Karpas-422 (cell line): ENCODE results near the gene COL12A1. TPM values are rescaled to one million over a fixed set of nuclear protein-coding genes. Genes with fewer than 3 reads are reported as not detected.

ENCODE experiments used
- DNase-seq: peaks from one replicate; pipeline ENCODE4 v3.0.0-alpha.2; 2015
- H2AFZ ChIP-seq: fragments of 200-600 bp; sonication (generic); 2 replicates; pipeline ENCODE4 v1.6.1; 2014; ENCODE audit warnings: antibody characterized with exemption, low read length, mixed read lengths
- H3K27ac ChIP-seq: fragments of 200-600 bp; sonication (generic); 2 replicates; pipeline ENCODE4 v1.5.1; 2014; ENCODE audit warnings: mild to moderate bottlenecking, low read length, moderate library complexity
- H3K27me3 ChIP-seq: fragments of 200-600 bp; sonication (generic); 2 replicates; pipeline ENCODE4 v1.6.1; 2014; ENCODE audit warnings: low read length, mixed read lengths
- H3K36me3 ChIP-seq: fragments of 200-600 bp; sonication (generic); 2 replicates; pipeline ENCODE4 v1.6.1; 2014; ENCODE audit warnings: low read length, mixed read lengths; ENCODE audit not compliant: insufficient read depth
- H3K4me1 ChIP-seq: fragments of 200-600 bp; sonication (generic); 2 replicates; pipeline ENCODE4 v1.6.1; 2014; ENCODE audit warnings: mild to moderate bottlenecking, low read length, mixed read lengths
- H3K4me2 ChIP-seq: fragments of 200-600 bp; sonication (generic); 2 replicates; pipeline ENCODE4 v1.6.1; 2014; ENCODE audit warnings: low read length, low read depth, mild to moderate bottlenecking; ENCODE audit not compliant: poor library complexity, severe bottlenecking
- H3K4me3 ChIP-seq: fragments of 200-600 bp; sonication (generic); 2 replicates; pipeline ENCODE4 v1.5.1; 2014; ENCODE audit warnings: mild to moderate bottlenecking, antibody characterized with exemption, low read length, mixed read lengths
- H3K79me2 ChIP-seq: fragments of 200-600 bp; sonication (generic); 2 replicates; pipeline ENCODE4 v1.6.1; 2014; ENCODE audit warnings: mild to moderate bottlenecking, low read length, mixed read lengths
- H3K9ac ChIP-seq: fragments of 200-600 bp; sonication (generic); 2 replicates; pipeline ENCODE4 v1.6.0; 2014; ENCODE audit warnings: low read length
- H3K9me2 ChIP-seq: fragments of 200-600 bp; sonication (generic), shearing (Covaris generic); replicated peaks from 2 replicates; pipeline ENCODE4 v1.6.0; 2014; ENCODE audit warnings: mild to moderate bottlenecking, low read length, moderate library complexity; ENCODE audit not compliant: insufficient read depth
- H3K9me3 ChIP-seq: fragments of 300-700, 200-600 bp; sonication (generic); 2 replicates; pipeline ENCODE4 v1.6.1; 2014; ENCODE audit warnings: low read length, mixed read lengths
- H4K20me1 ChIP-seq: fragments of 200-600 bp; sonication (generic); 2 replicates; pipeline ENCODE4 v1.6.1; 2014; ENCODE audit warnings: mild to moderate bottlenecking, antibody characterized with exemption, low read length, low read depth; ENCODE audit not compliant: insufficient read depth
- total RNA-seq: library from RNA; depleted of rRNA; stranded (reverse); fragments of >200 nt; shearing (Covaris generic); gene quantifications from 2 replicates; pipeline ENCODE4 v1.2.3, GENCODE V29; 2014; ENCODE audit warnings: low replicate concordance

Gene COL12A1
- total RNA-seq, 1 experiment from 2014 or later = not detected

DNA sequence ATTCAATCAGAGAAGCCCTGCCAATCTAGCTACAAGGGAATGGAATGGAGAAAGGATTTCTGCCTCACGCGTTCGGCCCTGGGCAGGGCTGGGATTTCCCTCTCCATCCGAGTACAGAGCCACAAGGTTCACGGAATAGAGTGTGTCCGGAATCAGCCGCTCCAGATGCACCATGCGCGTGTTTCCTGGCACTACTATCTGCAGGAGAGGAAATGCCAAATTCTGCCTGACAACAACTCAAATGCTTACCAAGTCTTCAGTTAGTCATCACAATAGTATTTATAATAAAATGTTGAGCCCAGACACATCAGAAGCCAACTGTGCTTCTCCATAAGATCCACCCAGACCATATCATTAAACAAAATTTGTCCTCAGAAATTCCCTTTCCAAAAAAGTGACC lies 75.1 kb downstream of the COL12A1 start:
- Histone ChIP-seq H3K4me3 (no peak overlapping the region), H4K20me1 (no peaks in the 10 kb centered on the region; the same call in 1 of the 2 replicates), H3K9ac (no peak overlapping the region), H3K79me2 (no peaks in the 10 kb centered on the region), H3K36me3 (no peaks in the 10 kb centered on the region), H3K9me2 (no peaks in the 10 kb centered on the region), H3K27ac (no peak overlapping the region), H3K4me2 (no peak overlapping the region), H3K27me3 (no peaks in the 10 kb centered on the region), H2AFZ (no peak overlapping the region), H3K4me1 (no peaks in the 10 kb centered on the region), H3K9me3 (no peaks in the 10 kb centered on the region)
- DNase-seq = no peak

DNA sequence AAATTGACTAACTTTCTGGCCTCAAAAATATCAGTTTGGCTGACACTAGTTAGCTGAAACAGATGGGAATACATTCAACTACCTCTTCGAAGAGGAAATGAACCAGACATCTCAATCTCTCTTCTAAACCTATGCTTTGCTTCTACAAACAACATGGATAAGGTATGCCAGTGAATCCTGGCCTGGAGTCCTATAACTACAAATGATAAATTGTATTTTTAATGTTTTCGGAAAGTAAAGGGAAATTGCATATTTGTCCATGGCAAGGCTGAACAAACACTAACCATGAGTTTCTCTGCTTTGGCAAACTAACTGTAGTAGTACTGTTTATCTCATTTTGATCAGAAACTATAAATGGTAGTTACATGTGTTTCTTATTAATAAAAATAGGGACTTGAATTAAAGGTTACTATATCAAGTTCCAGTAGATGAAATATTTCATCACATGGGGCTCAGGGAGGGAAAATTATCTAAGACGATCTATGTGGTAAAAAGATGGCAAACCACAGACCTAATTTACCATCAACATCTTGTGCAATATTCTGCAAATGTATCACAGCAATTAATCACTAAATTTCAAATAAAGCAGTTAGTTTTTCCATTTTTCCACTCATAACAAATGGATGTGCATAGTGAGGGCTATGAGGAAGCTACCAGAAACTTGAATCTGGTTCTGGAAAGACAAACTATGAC lies 76.8 kb downstream of the COL12A1 start:
- no peaks in the 10 kb centered on the region for H3K36me3 ChIP-seq
- H3K9me2 ChIP-seq = no peaks in the 10 kb centered on the region
- H3K27ac ChIP-seq = no peak overlapping the region
- H4K20me1 ChIP-seq = no peaks in the 10 kb centered on the region
- H3K9me3 ChIP-seq = no peaks in the 10 kb centered on the region
- no peak overlapping the region for H3K4me3 ChIP-seq
- no peaks in the 10 kb centered on the region for H3K27me3 ChIP-seq
- no peak for DNase-seq
- H3K4me1 ChIP-seq = no peaks in the 10 kb centered on the region
- no peak overlapping the region for H3K4me2 ChIP-seq
- H3K79me2 ChIP-seq = no peaks in the 10 kb centered on the region
- H2AFZ ChIP-seq = no peak overlapping the region
- no peak overlapping the region for H3K9ac ChIP-seq

DNA sequence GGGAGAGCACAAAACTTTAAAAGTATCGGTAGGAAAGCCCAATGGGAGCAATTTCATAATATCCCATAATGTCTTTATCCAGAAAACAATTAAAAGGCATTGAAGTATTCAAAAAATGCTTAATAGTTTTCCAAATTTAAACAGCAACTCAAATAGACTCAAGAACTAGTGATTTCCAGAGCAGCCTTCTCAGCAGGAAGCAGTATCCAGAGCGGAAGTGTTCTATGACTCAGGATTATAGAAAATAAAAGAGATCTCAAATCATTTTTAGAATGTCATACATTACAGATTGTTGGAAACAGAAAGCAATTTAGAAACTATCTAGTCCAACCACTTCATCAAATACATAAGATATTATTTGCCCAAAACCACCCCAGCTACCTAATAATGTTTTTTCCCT lies 79.3 kb downstream of the COL12A1 start:
- DNase-seq = no peak
- Histone ChIP-seq H3K9me2 (no peaks in the 10 kb centered on the region), H3K27ac (no peak overlapping the region), H4K20me1 (no peaks in the 10 kb centered on the region), H3K9ac (no peak overlapping the region), H3K36me3 (no peaks in the 10 kb centered on the region), H2AFZ (no peak overlapping the region), H3K4me2 (no peak overlapping the region), H3K79me2 (no peaks in the 10 kb centered on the region), H3K9me3 (no peaks in the 10 kb centered on the region), H3K4me3 (no peak overlapping the region), H3K4me1 (no peaks in the 10 kb centered on the region), H3K27me3 (no peaks in the 10 kb centered on the region)

DNA sequence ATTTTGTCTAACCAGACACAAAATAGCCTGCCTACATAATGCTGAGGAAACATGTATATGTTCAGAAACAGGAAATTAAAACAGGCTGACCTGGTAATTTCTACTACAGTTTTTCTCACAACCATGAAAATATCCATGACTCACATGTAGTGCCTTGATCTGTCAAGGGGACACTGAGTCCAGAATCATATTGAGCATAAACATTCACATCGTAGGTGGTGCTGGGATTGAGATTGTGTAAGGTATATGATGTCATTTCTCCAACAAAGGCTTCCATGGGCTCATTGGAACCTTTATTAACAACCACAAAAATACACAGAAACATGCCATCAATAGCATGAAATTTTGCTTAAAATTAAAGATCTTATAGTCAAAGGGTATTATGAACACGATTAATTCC lies 80.9 kb downstream of the COL12A1 start:
- no peaks in the 10 kb centered on the region for H4K20me1 ChIP-seq
- H3K4me3 ChIP-seq = no peak overlapping the region
- H3K27ac ChIP-seq = no peak overlapping the region
- H3K9ac ChIP-seq = no peak overlapping the region
- H3K9me3 ChIP-seq = no peaks in the 10 kb centered on the region
- H3K79me2 ChIP-seq = no peaks in the 10 kb centered on the region
- H3K4me1 ChIP-seq = no peaks in the 10 kb centered on the region
- H3K4me2 ChIP-seq = no peak overlapping the region
- H2AFZ ChIP-seq = no peak overlapping the region
- no peaks in the 10 kb centered on the region for H3K27me3 ChIP-seq
- H3K9me2 ChIP-seq = no peaks in the 10 kb centered on the region
- DNase-seq = no peak
- H3K36me3 ChIP-seq = no peaks in the 10 kb centered on the region

DNA sequence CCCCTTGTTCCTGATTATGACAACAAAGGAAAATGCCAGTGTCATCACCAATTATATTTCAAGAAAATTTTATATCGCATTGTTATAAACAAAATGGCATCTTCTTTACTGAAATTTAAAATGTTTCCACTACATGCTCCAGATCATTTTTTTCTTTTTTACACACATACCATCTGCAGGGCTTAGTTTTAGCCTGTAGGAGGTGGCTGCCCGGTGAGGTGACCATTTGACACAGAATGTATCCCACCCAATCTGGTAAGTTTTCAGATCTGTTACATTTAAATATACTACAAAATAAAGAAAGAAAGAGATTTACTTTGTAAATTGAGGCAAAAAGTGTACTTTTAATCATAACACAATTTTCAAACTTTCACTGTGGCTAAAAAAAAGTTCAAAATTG lies 81.8 kb downstream of the COL12A1 start:
- no peaks in the 10 kb centered on the region for H3K9me3 ChIP-seq
- H3K27ac ChIP-seq = no peak overlapping the region
- H4K20me1 ChIP-seq = no peaks in the 10 kb centered on the region
- H3K4me2 ChIP-seq = no peak overlapping the region
- DNase-seq = no peak
- H3K79me2 ChIP-seq = no peaks in the 10 kb centered on the region
- H3K4me3 ChIP-seq = no peak overlapping the region
- H2AFZ ChIP-seq = no peak overlapping the region
- no peak overlapping the region for H3K9ac ChIP-seq
- H3K9me2 ChIP-seq = no peaks in the 10 kb centered on the region
- no peaks in the 10 kb centered on the region for H3K27me3 ChIP-seq
- no peaks in the 10 kb centered on the region for H3K36me3 ChIP-seq
- H3K4me1 ChIP-seq = no peaks in the 10 kb centered on the region

DNA sequence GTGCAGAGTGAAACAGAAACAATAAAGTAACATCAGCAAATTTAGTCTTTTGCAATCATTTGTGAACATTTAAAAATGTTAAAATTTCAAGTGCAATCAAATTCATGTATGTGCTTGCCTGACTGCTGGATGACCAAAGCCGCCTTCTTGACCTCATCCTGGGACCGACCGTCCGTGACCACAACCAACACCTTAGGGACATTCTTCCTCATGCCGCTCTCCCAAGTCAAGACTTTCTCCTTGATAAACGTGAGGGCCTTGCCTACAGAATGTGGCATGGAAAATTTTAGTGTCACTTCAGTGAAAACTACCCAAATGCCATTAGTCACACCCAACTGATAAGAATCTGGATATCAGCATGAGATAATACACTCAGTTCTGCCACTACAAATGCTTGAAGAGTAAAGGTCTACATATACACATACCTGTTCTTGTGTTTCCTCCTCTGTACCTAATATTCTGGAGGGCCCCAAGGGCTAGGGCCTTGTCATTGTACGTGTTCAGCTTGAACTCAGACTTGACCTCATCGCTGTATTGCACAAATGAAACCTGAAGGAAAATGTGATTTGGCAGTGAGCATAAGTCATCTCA lies 86.8 kb downstream of the COL12A1 start:
- no peak for DNase-seq
- H3K27ac ChIP-seq = no peak overlapping the region
- no peaks in the 10 kb centered on the region for H4K20me1 ChIP-seq
- no peaks in the 10 kb centered on the region for H3K27me3 ChIP-seq
- no peaks in the 10 kb centered on the region for H3K9me3 ChIP-seq
- no peak overlapping the region for H3K4me2 ChIP-seq
- no peak overlapping the region for H3K4me3 ChIP-seq
- no peak overlapping the region for H2AFZ ChIP-seq
- H3K9ac ChIP-seq = no peak overlapping the region
- H3K79me2 ChIP-seq = no peaks in the 10 kb centered on the region
- no peaks in the 10 kb centered on the region for H3K36me3 ChIP-seq
- H3K9me2 ChIP-seq = no peaks in the 10 kb centered on the region
- H3K4me1 ChIP-seq = no peaks in the 10 kb centered on the region

DNA sequence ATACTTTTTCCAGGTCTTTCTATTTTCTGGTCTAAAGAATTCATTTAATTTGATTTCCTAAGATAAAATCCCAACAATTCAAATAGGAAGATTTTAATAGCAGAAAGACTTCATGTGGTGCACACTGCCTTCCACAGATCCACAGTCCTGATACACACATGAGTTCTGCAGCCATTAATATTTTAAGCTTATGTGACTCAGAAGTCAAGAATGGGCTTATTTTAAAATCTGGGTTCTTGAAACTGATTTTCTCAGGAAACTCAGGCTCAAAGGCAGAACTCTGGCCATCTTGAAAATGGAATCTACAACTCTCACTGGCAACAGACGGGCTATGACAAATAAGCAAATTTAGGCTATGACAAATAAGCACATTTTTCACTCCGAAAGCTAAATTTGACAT lies 88.2 kb downstream of the COL12A1 start:
- H3K36me3 ChIP-seq = no peaks in the 10 kb centered on the region
- H3K4me2 ChIP-seq = no peak overlapping the region
- H3K79me2 ChIP-seq = no peaks in the 10 kb centered on the region
- no peaks in the 10 kb centered on the region for H3K27me3 ChIP-seq
- H4K20me1 ChIP-seq = no peaks in the 10 kb centered on the region
- H3K9ac ChIP-seq = no peak overlapping the region
- H2AFZ ChIP-seq = no peak overlapping the region
- no peaks in the 10 kb centered on the region for H3K9me3 ChIP-seq
- DNase-seq = no peak
- H3K4me3 ChIP-seq = no peak overlapping the region
- H3K4me1 ChIP-seq = no peaks in the 10 kb centered on the region
- no peaks in the 10 kb centered on the region for H3K9me2 ChIP-seq
- no peak overlapping the region for H3K27ac ChIP-seq

DNA sequence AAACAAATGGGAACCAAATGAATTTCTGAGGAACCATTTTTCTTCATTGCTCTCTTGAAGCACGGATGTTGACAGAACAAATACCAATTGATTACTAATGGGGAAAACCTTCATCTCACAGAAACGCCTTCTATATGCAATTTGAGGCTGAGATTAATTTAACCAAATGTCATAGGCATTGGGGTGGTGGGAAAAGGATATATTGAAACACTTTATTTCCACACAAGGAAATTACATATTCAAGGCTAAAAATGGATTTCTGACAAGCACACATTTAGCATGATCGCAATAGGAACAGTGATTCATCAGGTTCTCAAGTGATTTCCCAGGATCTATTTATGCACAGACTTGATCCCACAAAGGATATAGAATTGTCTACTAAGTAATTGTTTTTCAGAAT lies 88.9 kb downstream of the COL12A1 start:
- Histone ChIP-seq H3K4me3 (no peak overlapping the region), H3K4me2 (no peak overlapping the region), H3K27me3 (no peaks in the 10 kb centered on the region), H3K4me1 (no peaks in the 10 kb centered on the region), H3K36me3 (no peaks in the 10 kb centered on the region), H3K27ac (no peak overlapping the region), H3K79me2 (no peaks in the 10 kb centered on the region), H4K20me1 (no peaks in the 10 kb centered on the region), H3K9me2 (no peaks in the 10 kb centered on the region), H3K9me3 (no peaks in the 10 kb centered on the region), H2AFZ (no peak overlapping the region), H3K9ac (no peak overlapping the region)
- no peak for DNase-seq
